HG02763 (cell line): ENCODE measurements around the gene OR2D2.
"Not testable (repeated sequence)": the region's sequence is repeated elsewhere in the genome, so short reads cannot be mapped to it uniquely, and the experiment has no call there.

ENCODE experiments used
- ATAC-seq: cut with Tn5 transposase; IDR thresholded peaks from one replicate; pipeline ENCODE4 v1.9.1; 2021; ENCODE audit warnings: mild to moderate bottlenecking, moderate library complexity; ENCODE audit not compliant: unreplicated experiment

The OR2D2 gene

DNA sequence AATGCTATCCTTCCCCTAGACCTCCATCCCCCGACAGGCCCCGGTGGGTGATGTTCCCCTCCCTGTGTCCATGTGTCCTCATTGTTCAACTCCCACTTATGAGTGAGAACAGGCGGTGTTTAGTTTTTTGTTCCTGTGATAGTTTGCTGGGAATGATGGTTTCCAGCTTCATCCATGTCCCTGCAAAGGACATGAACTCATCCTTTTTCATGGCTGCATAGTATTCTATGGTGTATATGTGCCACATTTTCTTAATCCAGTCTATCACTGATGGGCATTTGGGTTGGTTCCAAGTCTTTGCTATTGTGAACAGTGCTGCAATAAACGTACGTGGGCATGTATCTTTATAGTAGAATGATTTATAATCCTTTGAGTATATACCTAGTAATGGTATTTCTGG is 4.6 kb downstream of the OR2D2 start:
- ATAC-seq, result not testable (repeated sequence)

DNA sequence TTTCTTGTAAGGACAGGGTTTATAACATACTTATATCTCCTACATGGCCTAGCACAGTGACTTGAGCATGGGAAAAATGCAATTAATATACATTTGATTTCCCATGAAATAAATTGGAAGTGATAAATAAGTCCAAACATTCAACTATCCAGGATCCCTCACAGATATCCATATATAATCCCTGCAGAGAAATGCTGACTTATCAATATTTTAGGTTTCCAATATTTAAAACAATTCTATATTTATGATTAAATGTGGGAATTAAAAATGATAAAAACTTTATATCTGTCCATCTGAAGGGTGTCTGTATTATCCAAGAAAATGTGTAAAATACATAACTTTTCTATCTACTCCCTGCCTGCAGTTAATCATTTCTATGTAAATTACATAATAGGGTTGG is 9.5 kb downstream of the OR2D2 start:
- ATAC-seq, result no peak

DNA sequence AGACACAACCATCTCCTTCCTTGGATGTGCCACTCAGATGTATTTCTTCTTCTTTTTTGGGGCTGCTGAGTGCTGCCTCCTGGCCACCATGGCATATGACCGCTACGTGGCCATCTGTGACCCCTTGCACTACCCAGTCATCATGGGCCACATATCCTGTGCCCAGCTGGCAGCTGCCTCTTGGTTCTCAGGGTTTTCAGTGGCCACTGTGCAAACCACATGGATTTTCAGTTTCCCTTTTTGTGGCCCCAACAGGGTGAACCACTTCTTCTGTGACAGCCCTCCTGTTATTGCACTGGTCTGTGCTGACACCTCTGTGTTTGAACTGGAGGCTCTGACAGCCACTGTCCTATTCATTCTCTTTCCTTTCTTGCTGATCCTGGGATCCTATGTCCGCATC is 15.4 kb downstream of the OR2D2 start:
- no peak for ATAC-seq

DNA sequence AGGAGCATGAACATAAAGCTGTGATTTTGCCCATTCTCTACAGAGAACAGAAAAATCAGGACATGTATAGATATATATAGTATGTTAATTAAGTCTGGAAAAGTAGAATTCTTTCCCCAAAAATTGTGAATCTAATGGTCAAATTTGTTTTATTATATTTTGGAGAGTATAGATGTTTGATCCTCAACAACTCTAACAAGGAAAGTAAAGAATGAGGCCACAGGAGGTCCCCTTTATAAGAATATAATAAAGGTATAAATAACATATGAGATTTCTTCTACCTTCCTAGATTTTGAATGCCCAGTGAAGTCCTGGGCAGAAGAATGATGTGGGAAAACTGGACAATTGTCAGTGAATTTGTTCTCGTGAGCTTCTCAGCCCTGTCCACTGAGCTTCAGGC is 16.0 kb downstream of the OR2D2 start, which contains the start of gene OR10A4:
TSS of gene OR10A4 (plus strand) at position 301 of the 400 bp plus-strand sequence. CDS start at position 324, 23 bp downstream.
- ATAC-seq, result no peak

DNA sequence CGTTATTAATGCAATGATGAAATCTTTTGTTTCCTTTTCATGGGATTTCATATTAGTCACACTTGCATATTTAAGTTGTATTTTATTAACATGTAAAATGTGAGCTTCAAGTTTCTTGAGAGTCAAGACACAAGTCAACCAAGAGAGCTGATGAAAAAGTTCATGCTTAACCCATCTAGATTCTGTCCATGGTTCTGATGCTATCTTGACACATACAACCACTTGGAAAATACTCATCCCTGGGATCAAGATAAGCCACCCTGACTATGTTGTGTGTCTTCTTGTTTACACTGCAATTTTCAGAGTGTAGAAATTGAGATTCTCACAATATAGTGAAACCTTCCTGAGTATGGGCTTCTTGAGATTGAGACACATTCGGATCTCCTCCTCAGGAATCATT is 16.5 kb downstream of the OR2D2 start:
- ATAC-seq, result no peak

DNA sequence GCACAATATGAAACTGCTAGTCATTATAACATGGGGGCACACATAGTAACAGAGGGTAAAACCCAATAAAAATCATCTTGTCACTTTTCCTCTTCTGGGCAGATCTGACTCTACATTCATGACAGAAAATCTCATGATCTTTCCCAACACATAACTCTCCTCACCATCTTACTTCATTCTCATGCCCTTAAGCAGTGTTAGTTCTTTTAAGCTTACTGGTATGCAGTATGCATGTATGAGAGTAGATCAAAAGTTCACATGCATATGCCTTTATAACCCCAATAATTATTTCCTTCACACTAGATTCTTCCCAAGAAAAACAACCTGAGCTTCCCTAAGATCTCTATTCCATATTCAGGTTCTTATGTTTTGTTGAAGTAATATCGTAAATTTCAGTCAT is 21.0 kb downstream of the OR2D2 start:
- no peak for ATAC-seq

DNA sequence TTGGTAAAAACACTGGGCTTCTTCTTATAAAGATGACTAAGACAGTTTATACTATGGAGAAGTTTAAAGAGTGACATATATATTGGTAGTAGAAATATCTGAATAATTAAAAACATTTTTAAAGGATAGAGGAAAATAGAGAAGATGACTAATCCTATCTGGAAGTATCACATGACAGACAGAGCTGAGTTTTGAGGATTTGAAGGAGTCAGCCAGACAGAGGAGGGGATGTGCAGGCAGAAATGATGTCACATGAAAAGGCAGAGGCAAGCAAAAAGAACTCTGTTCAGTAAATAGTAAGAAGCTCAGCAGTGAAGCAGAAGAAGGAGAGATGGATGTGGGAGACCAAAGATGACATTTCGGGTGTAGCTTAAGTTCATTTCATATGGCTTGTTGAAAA is 27.9 kb downstream of the OR2D2 start:
- no peak for ATAC-seq

DNA sequence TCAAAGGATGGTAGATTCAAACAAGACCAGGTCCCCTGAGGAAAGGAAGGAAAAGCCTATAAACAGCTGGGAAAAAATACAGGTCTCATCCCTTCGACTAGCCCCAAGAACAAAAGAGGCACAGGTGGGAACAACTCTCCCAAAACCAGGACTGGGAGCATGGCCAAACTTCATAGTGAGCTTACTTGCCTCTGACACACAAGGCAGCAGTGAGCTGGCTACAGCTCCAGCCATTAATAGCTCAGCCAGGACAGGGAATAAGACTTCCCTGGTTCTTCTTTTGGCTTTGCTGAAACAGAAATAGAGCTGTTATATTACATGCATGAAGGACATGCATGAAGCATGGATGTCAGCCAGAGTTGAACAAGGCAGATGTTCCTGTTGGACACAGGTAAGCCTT is 29.3 kb downstream of the OR2D2 start, which contains the start of gene OR10A2:
TSS of gene OR10A2 (plus strand) at position 97 of the 400 bp plus-strand sequence. CDS start 6,698 bp downstream, outside the sequence.
- ATAC-seq, result no peak

DNA sequence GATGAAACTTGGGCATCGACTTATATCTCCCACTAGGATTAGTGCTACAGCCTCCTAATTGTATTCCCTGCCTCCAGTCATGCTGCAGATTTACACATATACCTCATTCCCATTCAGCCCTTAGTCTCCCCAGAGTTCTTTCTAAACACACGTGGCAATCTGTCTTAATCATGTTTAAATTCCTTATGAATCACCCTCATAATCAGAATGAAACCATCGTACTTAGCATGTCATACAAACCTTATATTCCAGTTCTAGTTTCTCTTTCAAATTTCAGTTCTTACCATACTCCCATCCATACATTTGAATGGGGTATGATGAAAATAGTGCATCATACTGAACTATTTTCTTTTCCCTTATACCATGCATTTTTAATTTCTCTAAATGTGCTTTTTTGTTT is 35.4 kb downstream of the OR2D2 start:
- ATAC-seq, result no peak

DNA sequence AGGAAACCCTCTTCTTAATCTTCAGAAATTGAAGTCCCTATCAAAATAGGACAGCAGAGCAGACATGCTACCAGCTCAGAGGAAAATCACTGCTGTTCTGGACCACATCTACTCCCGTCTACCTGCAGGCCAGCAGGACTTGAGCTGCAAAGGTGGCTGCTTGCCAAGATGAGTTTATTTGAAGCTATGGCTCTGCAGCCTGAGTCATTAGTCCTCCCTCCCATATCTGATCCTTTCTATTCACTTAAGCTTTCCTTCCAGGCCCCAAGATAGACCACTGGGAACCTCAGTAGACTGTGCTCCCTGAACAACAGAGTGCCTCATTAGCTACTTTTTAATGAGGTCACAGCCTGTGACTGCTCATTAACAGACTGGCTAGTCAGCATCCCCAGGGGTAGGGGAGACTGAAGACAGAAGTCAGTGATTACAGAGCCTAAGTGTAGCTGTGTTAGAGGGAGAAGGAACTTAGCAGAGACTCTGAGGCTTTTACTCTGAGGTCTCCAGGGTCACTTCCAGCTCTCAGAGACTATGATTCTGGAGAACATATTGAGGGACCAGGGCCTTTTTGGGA is 36.2 kb downstream of the OR2D2 start:
- ATAC-seq, result no peak

DNA sequence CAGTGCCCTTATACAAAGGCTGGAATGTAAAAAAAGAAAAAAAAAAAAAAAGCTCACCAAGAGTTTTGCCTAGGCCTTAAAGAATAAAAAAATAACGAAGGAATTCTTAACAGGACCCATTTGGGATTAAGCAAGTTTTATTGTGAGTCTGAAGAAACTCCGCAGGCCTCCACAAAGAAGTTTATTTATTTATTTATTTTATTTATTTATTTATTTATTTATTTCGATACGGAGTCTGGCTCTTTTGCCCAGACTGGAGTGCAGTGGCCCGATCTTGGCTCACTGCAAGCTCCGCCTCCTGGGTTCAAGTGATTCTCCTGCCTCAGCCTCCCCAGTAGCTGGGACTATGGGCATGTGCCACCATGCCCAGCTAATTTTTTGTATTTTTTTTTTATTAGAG is 37.5 kb downstream of the OR2D2 start:
- ATAC-seq, result not testable (repeated sequence)

DNA sequence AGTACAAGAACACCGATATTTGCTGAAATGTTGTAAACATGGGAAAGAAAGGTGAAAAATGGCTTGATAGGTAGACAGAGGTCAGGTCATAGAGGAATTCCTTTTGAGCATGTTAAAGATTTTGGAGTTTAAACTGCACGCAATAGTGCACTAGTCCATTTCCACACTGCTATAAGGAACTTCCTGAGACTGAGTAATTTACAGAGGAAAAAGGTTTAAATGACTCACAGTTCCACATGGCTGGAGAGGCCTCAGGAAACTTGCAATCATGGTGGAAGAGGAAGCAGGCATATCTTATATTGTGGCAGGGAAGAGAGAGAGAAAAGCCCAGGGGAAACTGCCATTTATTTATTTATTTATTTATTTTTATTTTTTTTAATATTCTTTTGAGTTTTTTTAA is 41.8 kb downstream of the OR2D2 start:
- no peak for ATAC-seq

DNA sequence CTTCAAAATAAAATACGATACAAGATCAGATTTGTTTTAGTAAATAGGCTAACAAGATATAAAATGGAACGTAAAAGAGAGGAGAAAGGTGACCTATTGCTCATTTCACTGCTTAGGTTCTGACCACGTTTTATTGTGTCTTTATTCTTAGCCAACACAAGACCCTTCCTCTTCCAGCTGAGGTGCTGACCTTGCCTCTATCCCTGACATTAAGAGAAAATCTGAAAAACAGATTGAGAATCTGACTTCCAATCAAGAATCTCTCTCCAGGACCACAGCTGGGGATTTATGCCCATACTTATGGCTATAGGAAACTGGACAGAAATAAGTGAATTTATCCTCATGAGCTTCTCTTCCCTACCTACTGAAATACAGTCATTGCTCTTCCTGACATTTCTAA is 46.9 kb downstream of the OR2D2 start, which contains the start of gene OR10A5:
TSS of gene OR10A5 (plus strand) at position 301 of the 400 bp plus-strand sequence. CDS start at position 301, 0 bp downstream.
- ATAC-seq, result no peak

DNA sequence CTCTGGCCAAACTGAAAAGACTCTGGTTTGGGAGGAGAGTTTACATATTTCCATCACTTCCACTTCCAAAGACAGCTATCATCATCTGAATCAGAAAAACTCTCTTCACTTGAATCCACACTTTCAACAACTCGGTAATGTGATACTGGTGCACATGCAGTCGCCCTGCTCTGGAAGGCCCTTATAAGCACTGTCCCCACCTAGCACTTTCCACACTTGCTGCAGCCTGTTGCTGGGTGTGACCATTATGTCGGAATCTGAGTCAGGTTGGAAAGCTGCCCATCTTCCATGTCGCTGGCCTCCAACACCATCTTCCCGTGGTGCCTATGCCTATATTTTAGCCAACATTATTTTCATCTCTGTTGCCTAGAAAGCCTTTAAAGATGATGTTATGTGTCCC is 47.9 kb downstream of the OR2D2 start:
- no peak for ATAC-seq

DNA sequence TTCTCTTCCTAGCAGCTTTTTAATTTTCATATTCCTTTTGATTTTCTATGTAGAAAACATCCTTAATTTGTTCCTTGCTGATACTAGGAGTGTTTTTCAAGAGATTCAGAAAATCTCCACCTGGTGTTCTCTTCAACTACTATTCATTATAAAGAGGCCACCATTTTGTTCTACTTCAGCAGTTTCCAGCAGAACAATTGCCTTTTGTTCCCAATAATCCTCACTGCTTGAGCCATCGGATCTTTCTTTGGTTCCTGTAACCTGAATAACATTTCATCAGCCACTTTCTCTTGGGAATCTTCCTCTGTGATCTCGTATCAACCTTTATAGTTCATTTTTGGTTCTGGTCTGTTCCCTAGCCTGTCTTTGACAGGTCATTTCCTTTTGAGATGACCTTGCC is 48.6 kb downstream of the OR2D2 start:
- ATAC-seq, result no peak

DNA sequence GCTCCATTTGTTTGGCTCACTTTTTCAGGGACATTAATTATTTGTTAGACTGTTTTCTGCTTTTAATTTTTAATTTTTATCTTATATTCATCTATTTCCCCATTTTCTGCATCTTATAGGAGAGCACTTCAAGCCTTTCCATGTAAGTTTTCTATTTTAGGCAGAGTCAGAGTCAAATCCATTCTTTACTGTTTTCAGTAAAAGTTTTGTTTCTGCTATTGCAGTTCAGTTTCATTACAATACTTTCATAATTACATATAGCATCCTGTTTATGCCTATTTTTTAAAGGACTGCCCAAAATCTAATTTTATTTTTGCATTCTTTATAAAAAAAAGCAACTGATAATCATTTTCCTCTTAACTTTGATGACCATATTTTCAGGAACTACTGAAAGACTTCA is 50.6 kb downstream of the OR2D2 start:
- ATAC-seq, result no peak
